CD4-positive, alpha-beta T cell treated with Interleukin-4 for 1 hour (primary cell): ENCODE data around the gene HS3ST6.
"Not testable (repeated sequence)": the region's sequence is repeated elsewhere in the genome, so short reads cannot be mapped to it uniquely, and the experiment has no call there.

ENCODE experiments used
- DNase-seq, 2 donors: peaks; one replicate each; pipeline ENCODE4 v3.0.0-alpha.2; 2020 to 2022

Gene HS3ST6

GRCh38 chr16:1918351-1919326 lies at the start of gene HS3ST6:
Gene HS3ST6 (minus strand): TSS chr16:1918415. CDS start chr16:1918323, 92 bp downstream.
- DNase-seq = no peak

- no peak for DNase-seq
Observed at GRCh38 chr16:1966460-1966859, 48.2 kb upstream of the HS3ST6 start, which contains the start of gene RNF151. Gene RNF151 (plus strand): TSS chr16:1966856. CDS start chr16:1966882, 26 bp downstream.

- peak in 1 of 2 donors; percentile 21 for DNase-seq
Observed at GRCh38 chr16:1965396-1966001, 47.3 kb upstream of the HS3ST6 start.

- DNase-seq = peak; percentile 99
Observed at GRCh38 chr16:1964506-1965395, 46.5 kb upstream of the HS3ST6 start, which contains the start of gene RPS2. Gene RPS2 (minus strand): TSS chr16:1964826. CDS start chr16:1964625, 201 bp downstream.

GRCh38 chr16:1963806-1964505 lies 45.7 kb upstream of the HS3ST6 start:
- peak; percentile 36 to 57 for DNase-seq

- DNase-seq = not testable (repeated sequence)
Observed at GRCh38 chr16:1962161-1963153, 44.2 kb upstream of the HS3ST6 start.

GRCh38 chr16:1961651-1962067 lies 43.4 kb upstream of the HS3ST6 start:
- DNase-seq = peak in 1 of 2 donors; percentile 22

- DNase-seq = peak in 1 of 2 donors; percentile 47
Observed at GRCh38 chr16:1960665-1961630, 42.7 kb upstream of the HS3ST6 start.

- DNase-seq = peak; percentile 89 to 91
Observed at GRCh38 chr16:1959269-1960039, 41.2 kb upstream of the HS3ST6 start, which contains the start of gene NDUFB10. Gene NDUFB10 (plus strand): TSS chr16:1959538. CDS start chr16:1959625, 87 bp downstream.

GRCh38 chr16:1958715-1959268 lies 40.6 kb upstream of the HS3ST6 start:
- DNase-seq = no peak

GRCh38 chr16:1958143-1958491 lies 39.9 kb upstream of the HS3ST6 start:
- not testable (repeated sequence) for DNase-seq

- DNase-seq = not testable (repeated sequence)
Observed at GRCh38 chr16:1957434-1958142, 39.4 kb upstream of the HS3ST6 start.

- DNase-seq = no peak
Observed at GRCh38 chr16:1953734-1954133, 35.5 kb upstream of the HS3ST6 start.

GRCh38 chr16:1950559-1950958 lies 32.3 kb upstream of the HS3ST6 start:
- DNase-seq = no peak

- DNase-seq = no peak
Observed at GRCh38 chr16:1950047-1950446, 31.8 kb upstream of the HS3ST6 start.

- DNase-seq = no peak
Observed at GRCh38 chr16:1949507-1949906, 31.3 kb upstream of the HS3ST6 start.

- no peak for DNase-seq
Observed at GRCh38 chr16:1947369-1947670, 29.1 kb upstream of the HS3ST6 start.
